HFFc6 (cell line): ENCODE results near the gene METAP2. TPM values are rescaled to one million over a fixed set of nuclear protein-coding genes. Genes with fewer than 3 reads are reported as not detected.

ENCODE experiments used
- DNase-seq: peaks from one replicate; pipeline ENCODE4 v3.0.0-alpha.2; 2018
- H3K27ac Mint-ChIP-seq: 2 replicates; pipeline ENCODE4 v1.8.0; 2020; ENCODE audit warnings: mild to moderate bottlenecking, mixed read lengths
- H3K27me3 Mint-ChIP-seq: 2 replicates; pipeline ENCODE4 v1.8.0; 2021; ENCODE audit warnings: mild to moderate bottlenecking, moderate library complexity, mixed read lengths; ENCODE audit not compliant: insufficient read depth
- H3K36me3 Mint-ChIP-seq: 2 replicates; pipeline ENCODE4 v1.8.0; 2021; ENCODE audit warnings: low read depth, mixed read lengths
- H3K4me1 Mint-ChIP-seq: 2 replicates; pipeline ENCODE4 v1.8.0; 2020; ENCODE audit warnings: low read depth, mixed read lengths
- H3K4me3 Mint-ChIP-seq: 2 replicates; pipeline ENCODE4 v1.8.0; 2020; ENCODE audit warnings: mild to moderate bottlenecking, moderate library complexity, mixed read lengths
- H3K9me3 Mint-ChIP-seq: 2 replicates; pipeline ENCODE4 v1.8.0; 2020; ENCODE audit warnings: mild to moderate bottlenecking, mixed read lengths
- total RNA-seq, 6 experiments: library from RNA; stranded (reverse); fragmentation: NEBNext Ultra II Directional; extraction: Animal tissue kit (Norgen Biotek cat#: 25700); gene quantifications; 2 replicates in 1 of 6; 3 replicates in 5 of 6; pipeline ENCODE4 v1.2.3, GENCODE V29; 2021
- TF ChIP-seq, protein P1 (sequence below): fragments of 200-600 bp; sonication (generic); IDR thresholded peaks from 2 replicates; pipeline ENCODE4 v1.5.0; 2021; ENCODE audit warnings: antibody characterized with exemption, mild to moderate bottlenecking

METAP2 gene
- total RNA-seq, 6 experiments from 2014 or later: 72.3 to 85.8 (median 79.0) TPM

DNA sequence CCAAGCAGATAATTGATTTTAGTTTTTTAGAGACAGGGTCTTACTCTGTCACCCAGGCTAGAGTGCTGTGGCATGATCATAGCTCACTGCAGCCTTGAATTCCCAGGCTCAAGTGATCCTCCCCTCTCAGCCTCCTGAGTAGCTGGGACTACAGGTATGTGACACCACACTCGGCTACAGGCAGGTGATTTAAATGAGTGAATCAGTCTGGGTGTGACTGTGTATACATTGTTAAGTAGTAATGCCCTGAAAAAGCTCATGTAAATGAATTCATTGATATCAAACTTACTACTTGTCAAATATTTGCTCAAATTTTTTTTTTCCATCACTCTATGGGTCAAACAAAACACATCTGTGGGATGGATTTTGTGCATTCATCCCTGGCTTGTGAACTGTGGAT is 83.7 kb downstream of the METAP2 start:
- H3K4me1 Mint-ChIP-seq: no peaks in the 10 kb centered on the region
- no peaks in the 10 kb centered on the region for H3K36me3 Mint-ChIP-seq
- no peaks in the 10 kb centered on the region for H3K9me3 Mint-ChIP-seq
- H3K4me3 Mint-ChIP-seq: no peak overlapping the region
- DNase-seq: no peak
- no peak overlapping the region for H3K27ac Mint-ChIP-seq
- TF ChIP-seq, protein P1, sequence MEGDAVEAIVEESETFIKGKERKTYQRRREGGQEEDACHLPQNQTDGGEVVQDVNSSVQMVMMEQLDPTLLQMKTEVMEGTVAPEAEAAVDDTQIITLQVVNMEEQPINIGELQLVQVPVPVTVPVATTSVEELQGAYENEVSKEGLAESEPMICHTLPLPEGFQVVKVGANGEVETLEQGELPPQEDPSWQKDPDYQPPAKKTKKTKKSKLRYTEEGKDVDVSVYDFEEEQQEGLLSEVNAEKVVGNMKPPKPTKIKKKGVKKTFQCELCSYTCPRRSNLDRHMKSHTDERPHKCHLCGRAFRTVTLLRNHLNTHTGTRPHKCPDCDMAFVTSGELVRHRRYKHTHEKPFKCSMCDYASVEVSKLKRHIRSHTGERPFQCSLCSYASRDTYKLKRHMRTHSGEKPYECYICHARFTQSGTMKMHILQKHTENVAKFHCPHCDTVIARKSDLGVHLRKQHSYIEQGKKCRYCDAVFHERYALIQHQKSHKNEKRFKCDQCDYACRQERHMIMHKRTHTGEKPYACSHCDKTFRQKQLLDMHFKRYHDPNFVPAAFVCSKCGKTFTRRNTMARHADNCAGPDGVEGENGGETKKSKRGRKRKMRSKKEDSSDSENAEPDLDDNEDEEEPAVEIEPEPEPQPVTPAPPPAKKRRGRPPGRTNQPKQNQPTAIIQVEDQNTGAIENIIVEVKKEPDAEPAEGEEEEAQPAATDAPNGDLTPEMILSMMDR: no peak
- H3K27me3 Mint-ChIP-seq: peaks cover 20% of the 10 kb centered on the region

Other genes starting within 250 kb of the METAP2 start
- gene USP44, start 77.3 kb downstream of the METAP2 start, total RNA-seq: not detected